CD4-positive, CD25-positive, alpha-beta regulatory T cell (primary cell): ENCODE measurements around the gene GPR146. TPM values are rescaled to one million over a fixed set of nuclear protein-coding genes. Genes with fewer than 3 reads are reported as not detected.

Experiments
- ATAC-seq, 2 donors: fragments of 150-1000 bp; cut with Tn5 transposase; one replicate each; pipeline ENCODE4 v1.10.0; 2021; ENCODE audit warnings: low read depth in 2 of 2, moderate number of reproducible peaks in 2 of 2, moderate library complexity in 1 of 2
- DNase-seq, 3 donors: peaks; one replicate each; pipeline versions ENCODE4 v3.0.0 to v3.0.0-alpha.2; 2012 to 2022; ENCODE audit warnings: mixed read lengths in 1 of 3
- H3K27ac ChIP-seq: one replicate; pipeline ENCODE4 v1.7.0; 2013; ENCODE audit warnings: mild to moderate bottlenecking, low read length; ENCODE audit not compliant: insufficient read depth, poor library complexity, severe bottlenecking
- H3K27me3 ChIP-seq: one replicate; pipeline ENCODE4 v1.7.0; 2013; ENCODE audit warnings: low read length; ENCODE audit not compliant: control insufficient read depth, insufficient read depth
- H3K36me3 ChIP-seq: one replicate; pipeline ENCODE4 v1.7.0; 2013; ENCODE audit warnings: mild to moderate bottlenecking, low read length, moderate library complexity; ENCODE audit not compliant: control insufficient read depth, insufficient read depth
- H3K4me1 ChIP-seq: 2 replicates; pipeline ENCODE4 v1.7.0; 2013; ENCODE audit warnings: mild to moderate bottlenecking, low read length; ENCODE audit not compliant: insufficient read depth, control insufficient read depth, poor library complexity, severe bottlenecking
- H3K4me3 ChIP-seq: one replicate; pipeline ENCODE4 v1.7.0; 2013; ENCODE audit warnings: low read depth, mild to moderate bottlenecking, low read length, moderate library complexity
- H3K9me3 ChIP-seq, 2 experiments: 1 replicate in 1 of 2; 2 replicates in 1 of 2; pipeline ENCODE4 v1.7.0; 2013; ENCODE audit warnings: low read length in 2 of 2, mild to moderate bottlenecking in 1 of 2, moderate library complexity in 1 of 2; ENCODE audit not compliant: control insufficient read depth in 2 of 2
- H3K27ac Mint-ChIP-seq, 3 donors: one replicate each; pipeline ENCODE4 v1.8.0; 2020 to 2022; ENCODE audit warnings: mild to moderate bottlenecking in 3 of 3, mixed read lengths in 3 of 3, moderate library complexity in 2 of 3
- H3K27me3 Mint-ChIP-seq: one replicate; pipeline ENCODE4 v1.8.0; 2022; ENCODE audit warnings: mild to moderate bottlenecking, mixed read lengths
- H3K36me3 Mint-ChIP-seq: one replicate; pipeline ENCODE4 v1.8.0; 2020; ENCODE audit warnings: mixed read lengths
- H3K4me1 Mint-ChIP-seq, 4 donors: one replicate each; pipeline ENCODE4 v1.8.0; 2020 to 2022; ENCODE audit warnings: mixed read lengths in 4 of 4, mild to moderate bottlenecking in 1 of 4
- H3K4me3 Mint-ChIP-seq, 4 donors: one replicate each; pipeline ENCODE4 v1.8.0; 2020 to 2022; ENCODE audit warnings: mild to moderate bottlenecking in 4 of 4, mixed read lengths in 4 of 4, moderate library complexity in 3 of 4
- H3K9me3 Mint-ChIP-seq, 7 donors: one replicate each; pipeline ENCODE4 v1.8.0; 2020 to 2022; ENCODE audit warnings: mixed read lengths in 7 of 7, mild to moderate bottlenecking in 3 of 7, moderate library complexity in 2 of 7
- polyA plus RNA-seq, 4 donors: library from polyadenylated mRNA; unstranded; fragments of 300-500 nt; fragmentation: Illumina TruSeq; gene quantifications; one replicate each; pipeline ENCODE4 v1.2.3, GENCODE V29; 2021
- total RNA-seq: library from RNA; stranded (reverse); gene quantifications from one replicate; pipeline ENCODE4 v1.2.3, GENCODE V29; 2022

The GPR146 gene
- total and polyA plus RNA-seq, 5 donors from 2014 or later, result 14.1 to 26.4 (median 21.3) TPM

DNA sequence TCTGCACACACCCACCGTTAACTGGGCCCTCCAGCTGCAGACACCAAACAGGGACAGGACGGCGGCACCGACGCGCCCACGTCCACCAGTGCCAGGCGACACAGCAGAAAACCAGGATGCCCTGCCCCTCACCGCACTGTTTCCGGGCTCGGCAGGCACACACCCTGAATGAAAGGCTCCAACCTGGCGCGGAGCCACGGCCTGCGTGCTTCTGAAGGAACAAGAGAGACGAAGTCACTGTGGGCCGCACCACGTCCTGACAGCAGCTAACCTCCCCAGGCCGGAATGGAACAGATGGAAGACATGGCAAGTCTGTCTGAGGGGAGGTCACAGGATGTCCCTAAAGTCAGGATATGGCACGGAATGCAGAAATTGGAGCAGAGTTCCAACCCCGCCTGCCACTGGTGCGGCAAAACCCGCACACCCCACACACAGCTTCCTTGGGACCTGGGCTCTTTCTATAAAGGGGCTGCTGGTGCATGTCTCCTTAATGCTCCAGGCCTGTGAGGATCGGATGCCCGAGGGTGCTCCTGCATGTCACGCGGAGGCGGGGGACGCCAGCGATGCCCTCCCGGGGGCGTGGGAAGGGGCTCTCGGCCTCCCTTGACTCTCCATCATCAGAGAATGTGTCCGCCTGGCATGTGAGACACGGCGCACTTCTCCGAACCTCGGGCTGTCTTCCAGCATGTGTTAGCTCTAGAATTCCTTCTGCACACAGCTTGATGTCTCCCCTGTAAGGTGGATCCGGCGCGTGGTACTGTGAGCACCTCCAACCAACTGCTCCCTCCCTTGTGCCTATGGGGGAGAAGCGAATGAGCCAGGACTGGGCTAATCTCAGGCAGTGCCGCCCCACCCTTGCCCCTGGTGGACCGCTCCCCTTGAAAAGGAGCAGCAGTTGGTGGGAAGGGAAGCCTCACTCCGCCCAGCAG lies 39.6 kb downstream of the GPR146 start:
- DNase-seq, result no peak
- H3K27me3 Mint-ChIP-seq, result no peaks in the 10 kb centered on the region
- ATAC-seq, result no peak
- peaks cover 10% of the 10 kb centered on the region for H3K4me1 ChIP-seq
- no peak overlapping the region for H3K27ac Mint-ChIP-seq
- H3K9me3 Mint-ChIP-seq, result no peaks in the 10 kb centered on the region
- H3K9me3 ChIP-seq, result no peaks in the 10 kb centered on the region
- no peak overlapping the region for H3K4me3 Mint-ChIP-seq
- no peaks in the 10 kb centered on the region for H3K36me3 ChIP-seq
- peaks cover 0 to 12% (median 8%) of the 10 kb centered on the region in 4 donors for H3K4me1 Mint-ChIP-seq
- no peaks in the 10 kb centered on the region for H3K36me3 Mint-ChIP-seq
- no peak overlapping the region for H3K27ac ChIP-seq
- H3K4me3 ChIP-seq, result no peak overlapping the region
- H3K27me3 ChIP-seq, result no peaks in the 10 kb centered on the region

DNA sequence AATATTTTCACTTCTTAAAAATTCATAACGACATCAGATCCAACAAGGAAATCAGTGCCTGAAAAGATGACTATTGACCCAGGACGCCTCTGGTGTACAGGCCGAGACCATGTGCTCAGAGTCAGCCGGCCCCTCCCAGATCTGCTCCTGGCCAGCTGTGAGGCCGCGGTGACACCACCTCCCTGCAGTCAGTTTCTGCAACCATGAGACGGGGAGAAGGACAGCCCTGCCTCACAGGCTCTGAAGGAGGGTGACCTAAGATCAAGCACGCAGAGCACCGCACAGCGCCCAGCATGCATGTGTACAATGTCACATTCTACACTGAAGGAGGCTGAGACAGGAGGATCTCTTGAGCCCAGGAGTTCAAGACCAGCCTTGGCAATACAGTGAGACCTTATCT lies 40.9 kb downstream of the GPR146 start:
- no peak overlapping the region for H3K27ac Mint-ChIP-seq

DNA sequence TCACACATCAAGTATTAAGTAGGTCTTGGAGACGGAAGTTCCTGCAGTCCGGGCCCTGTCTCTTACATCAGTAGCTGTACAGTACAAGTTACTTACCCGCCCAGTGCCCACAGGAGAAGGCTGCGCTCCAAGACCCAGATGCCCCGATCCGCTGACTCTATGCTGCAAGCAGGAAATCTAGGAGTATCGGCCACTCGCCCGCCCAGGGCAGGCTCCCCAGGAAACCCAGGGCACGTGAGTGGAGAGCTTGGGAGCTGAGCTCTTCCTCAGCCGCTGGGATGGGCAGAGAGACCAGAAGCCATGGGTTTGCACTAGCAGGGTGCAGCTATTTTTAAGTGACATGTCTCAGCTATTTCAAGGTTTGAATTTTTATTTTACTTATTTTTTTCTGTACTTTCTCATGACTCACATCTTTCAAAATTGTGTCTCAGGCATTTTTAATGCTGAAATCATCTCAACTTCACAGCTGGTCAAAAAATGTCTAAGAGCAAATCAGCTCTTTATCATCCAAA lies 41.6 kb downstream of the GPR146 start:
- no peaks in the 10 kb centered on the region for H3K27me3 Mint-ChIP-seq
- H3K36me3 Mint-ChIP-seq, result no peaks in the 10 kb centered on the region
- no peak overlapping the region for H3K27ac Mint-ChIP-seq
- no peaks in the 10 kb centered on the region for H3K27me3 ChIP-seq
- H3K4me3 ChIP-seq, result no peak overlapping the region
- no peaks in the 10 kb centered on the region for H3K9me3 ChIP-seq
- peaks cover 0 to 12% (median 8%) of the 10 kb centered on the region in 4 donors for H3K4me1 Mint-ChIP-seq
- peaks cover 10% of the 10 kb centered on the region for H3K4me1 ChIP-seq
- no peak for DNase-seq
- no peaks in the 10 kb centered on the region for H3K36me3 ChIP-seq
- no peak for ATAC-seq
- H3K9me3 Mint-ChIP-seq, result no peaks in the 10 kb centered on the region
- no peak overlapping the region for H3K4me3 Mint-ChIP-seq
- no peak overlapping the region for H3K27ac ChIP-seq

More for the DNA sequence above, 40.9 kb downstream of the GPR146 start:
- Histone ChIP-seq H3K4me1 (peaks cover 10% of the 10 kb centered on the region), H3K36me3 (no peaks in the 10 kb centered on the region), H3K27ac (no peak overlapping the region), H3K27me3 (no peaks in the 10 kb centered on the region), H3K9me3 (no peaks in the 10 kb centered on the region), H3K4me3 (no peak overlapping the region)
- Mint-ChIP-seq H3K4me3 (no peak overlapping the region), H3K9me3 (no peaks in the 10 kb centered on the region), H3K27me3 (no peaks in the 10 kb centered on the region), H3K36me3 (no peaks in the 10 kb centered on the region), H3K4me1 (peaks cover 0 to 12% (median 8%) of the 10 kb centered on the region in 4 donors)
- DNase-seq, result no peak
- no peak for ATAC-seq

DNA sequence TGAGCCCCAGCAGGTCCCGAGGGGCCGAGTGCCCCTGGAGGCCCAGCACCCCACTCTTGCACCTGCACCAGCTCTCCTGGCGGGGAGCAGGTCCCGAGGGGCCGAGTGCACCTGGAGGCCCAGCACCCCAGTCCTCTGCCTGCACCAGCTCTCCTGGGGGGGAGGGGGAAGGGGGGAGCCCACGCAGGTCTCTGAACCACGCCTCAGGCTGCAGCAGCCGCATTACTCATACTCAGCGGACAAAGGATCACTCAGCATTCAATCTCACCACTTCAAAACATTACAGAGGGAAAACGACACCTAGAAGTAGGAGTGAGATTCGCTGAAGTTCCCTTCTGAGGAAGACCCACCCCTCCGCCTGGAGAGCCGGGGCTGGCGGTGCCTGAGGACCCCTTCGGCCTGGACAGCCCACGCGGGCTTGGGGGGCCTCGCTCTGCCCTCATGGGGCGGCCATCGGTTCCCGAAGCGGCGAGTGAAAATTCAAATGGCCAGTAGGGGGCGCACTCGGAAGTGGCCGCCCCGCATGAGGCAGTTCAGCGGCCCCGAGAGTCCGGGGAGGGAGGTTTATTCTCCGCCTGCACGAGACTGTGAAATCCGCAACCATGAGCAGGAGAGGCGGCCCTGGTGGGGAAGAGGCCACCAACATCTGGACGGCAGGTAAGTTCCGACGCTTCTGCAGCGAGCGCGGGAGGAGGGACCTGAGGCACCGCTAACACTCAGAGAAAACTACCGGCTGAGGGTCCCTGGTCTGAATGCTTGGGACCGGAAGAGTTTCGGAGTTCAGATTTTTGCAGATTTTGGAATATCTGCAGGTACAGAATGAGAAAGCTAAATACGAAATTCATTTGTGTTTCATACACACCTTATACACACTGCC lies 42.5 kb downstream of the GPR146 start:
- Mint-ChIP-seq H3K4me3 (peak overlapping the region in 3 of 4 donors; percentile 69 to 83 (median 79)), H3K4me1 (peaks cover 0 to 12% (median 8%) of the 10 kb centered on the region in 4 donors), H3K9me3 (no peaks in the 10 kb centered on the region), H3K27me3 (no peaks in the 10 kb centered on the region), H3K27ac (peak overlapping the region in 2 of 3 donors; percentile 69 to 78), H3K36me3 (no peaks in the 10 kb centered on the region)
- Histone ChIP-seq H3K4me3 (no peak overlapping the region), H3K4me1 (peaks cover 10% of the 10 kb centered on the region), H3K27ac (no peak overlapping the region), H3K36me3 (no peaks in the 10 kb centered on the region), H3K9me3 (no peaks in the 10 kb centered on the region), H3K27me3 (no peaks in the 10 kb centered on the region)
- peak; percentile 55 to 71 (median 65) for DNase-seq
- peak; percentile 67 to 70 for ATAC-seq

DNA sequence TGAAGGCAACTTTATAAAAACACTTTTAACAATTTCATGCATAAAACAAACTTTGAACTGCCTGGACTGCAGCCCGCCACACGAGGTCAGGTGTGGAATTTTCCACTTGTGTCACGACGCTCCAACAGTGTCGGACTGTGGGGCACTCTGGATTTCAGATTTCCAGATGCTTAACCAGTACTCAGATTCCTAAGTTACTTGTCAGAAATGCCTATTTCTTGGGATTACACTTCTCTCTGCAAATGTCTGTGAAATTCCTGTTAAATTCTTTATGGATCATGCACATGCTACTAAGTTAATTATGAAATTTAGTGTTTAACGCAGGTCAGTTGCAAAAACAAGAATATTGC lies 43.1 kb downstream of the GPR146 start:
- H3K4me1 ChIP-seq, result peaks cover 10% of the 10 kb centered on the region
- no peaks in the 10 kb centered on the region for H3K27me3 ChIP-seq
- DNase-seq (no peak), ATAC-seq (no peak)
- peak overlapping the region in 2 of 4 donors; percentile 79 to 83 for H3K4me3 Mint-ChIP-seq
- no peak overlapping the region for H3K27ac ChIP-seq
- no peak overlapping the region for H3K4me3 ChIP-seq
- H3K36me3 Mint-ChIP-seq, result peaks cover 2% of the 10 kb centered on the region
- H3K9me3 ChIP-seq, result no peaks in the 10 kb centered on the region
- no peak overlapping the region for H3K27ac Mint-ChIP-seq
- H3K27me3 Mint-ChIP-seq, result no peaks in the 10 kb centered on the region
- H3K36me3 ChIP-seq, result no peaks in the 10 kb centered on the region
- H3K4me1 Mint-ChIP-seq, result peaks cover 0 to 12% (median 7%) of the 10 kb centered on the region in 4 donors
- no peaks in the 10 kb centered on the region for H3K9me3 Mint-ChIP-seq

DNA sequence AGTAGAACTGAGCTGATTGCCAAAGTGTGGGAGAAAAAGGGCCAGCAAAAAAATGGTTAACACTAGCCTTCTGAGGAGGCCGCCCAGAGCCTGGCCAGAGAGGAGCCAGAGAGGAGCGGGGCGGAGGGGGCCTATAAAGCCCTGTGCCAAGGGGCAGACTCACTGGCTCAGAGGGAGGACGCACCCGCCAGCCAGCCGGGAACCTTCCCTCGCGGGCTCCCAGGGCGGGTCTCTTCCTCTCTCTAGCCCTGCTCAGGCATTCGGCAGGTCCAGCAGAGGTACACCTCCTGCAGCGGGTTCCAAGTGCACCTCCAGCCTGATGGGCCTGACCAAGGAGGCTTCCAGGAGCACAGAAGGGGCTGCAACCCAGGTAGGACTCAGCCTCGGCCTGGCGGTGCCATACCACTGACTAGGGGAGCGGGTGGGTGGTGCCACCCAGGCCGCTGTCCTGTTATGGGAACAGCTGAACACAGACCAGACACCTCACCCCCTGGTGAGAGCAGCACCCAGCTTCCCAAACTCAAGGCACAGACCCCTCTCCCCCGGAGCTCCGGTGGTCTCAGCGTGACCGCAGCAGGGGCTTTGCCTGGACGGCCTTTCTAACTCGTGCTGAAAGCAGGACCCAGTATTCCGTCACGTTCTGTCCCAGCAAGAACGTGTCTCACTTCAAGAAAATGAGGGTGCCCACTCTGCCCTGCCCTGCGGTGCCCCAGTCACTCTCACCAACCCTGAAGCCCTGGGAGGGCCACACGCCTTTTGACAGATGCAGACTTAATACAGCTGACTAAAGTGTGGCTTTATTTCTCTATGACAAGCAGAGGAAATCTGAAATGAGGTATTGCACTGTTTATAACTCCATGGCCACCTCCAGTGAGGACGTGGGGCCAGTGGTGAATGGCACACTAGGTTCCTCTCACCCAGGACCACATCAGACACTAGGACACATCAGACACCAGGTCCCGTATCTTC lies 43.9 kb downstream of the GPR146 start, which contains the start of gene GPER1:
Gene GPER1 (plus strand): TSS at position 162 of the 969 bp plus-strand sequence. CDS start 3,616 bp downstream, outside the sequence.
- peak within 1 kb of the TSS in 2 of 3 donors; percentile 69 to 78 for H3K27ac Mint-ChIP-seq

More for the DNA sequence above, 43.9 kb downstream of the GPR146 start, which contains the start of gene GPER1:
- H3K4me1 ChIP-seq, result peaks cover 10% of the 10 kb centered on the region
- no peaks in the 10 kb centered on the region for H3K9me3 ChIP-seq
- no peak for ATAC-seq
- H3K36me3 ChIP-seq, result no peaks in the 10 kb centered on the region
- Mint-ChIP-seq H3K9me3 (no peaks in the 10 kb centered on the region), H3K4me1 (peaks cover 0 to 12% (median 6%) of the 10 kb centered on the region in 4 donors), H3K4me3 (peak within 1 kb of the TSS in 3 of 4 donors; percentile 69 to 83 (median 79)), H3K27me3 (no peaks in the 10 kb centered on the region), H3K36me3 (peaks cover 3% of the 10 kb centered on the region)
- DNase-seq, result no peak
- no peak within 1 kb of the TSS for H3K27ac ChIP-seq
- H3K27me3 ChIP-seq, result no peaks in the 10 kb centered on the region
- H3K4me3 ChIP-seq, result no peak within 1 kb of the TSS
